ENCODE measurements around the gene CASP9. TPM values are rescaled to one million over a fixed set of nuclear protein-coding genes. Genes with fewer than 3 reads are reported as not detected.

The CASP9 gene
- total and polyA plus RNA-seq, 2 of the 13 experiments (the other 11 are each of a cell fraction or from before 2014, with no cell fraction given): 8.5 to 11.5 TPM

DNA sequence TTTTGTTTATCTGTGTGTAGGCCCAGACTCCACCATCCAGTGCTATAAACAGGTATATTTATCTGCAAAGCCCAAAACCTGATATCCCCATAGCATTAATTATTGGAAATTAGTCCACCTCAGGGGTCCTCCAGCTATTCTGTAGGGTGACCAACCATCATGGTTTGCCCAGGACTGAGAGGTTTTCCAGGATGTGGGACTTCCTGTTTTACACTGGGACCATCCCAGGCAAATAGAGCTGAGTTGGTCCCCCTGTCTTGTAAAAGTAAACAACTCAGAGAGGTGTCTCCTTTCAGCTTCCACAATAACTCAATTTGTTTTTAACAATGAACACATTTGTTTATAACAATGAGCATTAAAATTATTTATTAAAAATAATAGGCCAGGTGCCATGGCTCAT is 55.9 kb downstream of the CASP9 start:
- no peak overlapping the region for H3K9ac ChIP-seq (ENCODE audit: insufficient read depth, low read depth, low read length)
- no peaks in the 10 kb centered on the region for H4K20me1 ChIP-seq (ENCODE audit: insufficient read depth, low read length)
- peaks cover 20% of the 10 kb centered on the region for H3K4me1 ChIP-seq (ENCODE audit: insufficient read depth, low read length)
- H3K36me3 ChIP-seq (replicated peaks in 1 of 2; ENCODE audit: control insufficient read depth in 1 of 2, insufficient read depth in 2 of 2, low read length in 2 of 2): no peaks in the 10 kb centered on the region
- FAIRE-seq (no peak), DNase-seq (ENCODE audit: low spot score) (no peak), ATAC-seq (no peak)
- no peak overlapping the region for H3K4me3 ChIP-seq (replicated peaks in 1 of 3; ENCODE audit: insufficient read depth in 1 of 3, low read depth in 2 of 3, low read length in 3 of 3)
- intact Hi-C loops (cut with micrococcal nuclease; ENCODE audit: unreplicated experiment) (no loop called here), in situ Hi-C loops (cut with HindIII; ENCODE audit: extremely low pct_ligation_motif_present, low pct_unique_long_range_greater_than_20kb) (no loop called here)
- H2AFZ ChIP-seq (ENCODE audit: low read length): no peak overlapping the region
- ChIA-PET CTCF (ENCODE audit: low intra/inter-chr PET ratio, low total read pairs) (no interaction called here), POLR2A (no interaction called here)
- H3K27me3 ChIP-seq (ENCODE audit: control insufficient read depth in 1 of 2, insufficient read depth in 2 of 2, low read length in 2 of 2): peaks cover 0 to 5% of the 10 kb centered on the region in 2 experiments; a peak in 2 of 5 replicates
- H3K4me2 ChIP-seq (ENCODE audit: low read depth, low read length): no peak overlapping the region
- no peak overlapping the region for H3K27ac ChIP-seq (ENCODE audit: extremely low read length, insufficient read depth, low read length)
- no peaks in the 10 kb centered on the region for H3K9me3 ChIP-seq (ENCODE audit: low read length)
- H3K79me2 ChIP-seq (ENCODE audit: insufficient read depth, low read length): no peaks in the 10 kb centered on the region
- no TSS peak for BruUV-seq (replicated peaks)
- TF ChIP-seq TAF1 (CRISPR knock-in tag; IDR thresholded peaks at IDR 0.05) (no peak), GFI1 (CRISPR knock-in tag; IDR thresholded peaks at IDR 0.05; ENCODE audit: borderline replicate concordance) (no peak), NR2F1 (CRISPR knock-in tag; IDR thresholded peaks at IDR 0.05) (no peak), ZNF367 (CRISPR knock-in tag; IDR thresholded peaks at IDR 0.05; ENCODE audit: borderline replicate concordance) (no peak), ZNF761 (CRISPR knock-in tag; conservative IDR thresholded peaks at IDR 0.05) (no peak), SOX13 (IDR thresholded peaks at IDR 0.05) (no peak), SOX13 (CRISPR knock-in tag; conservative IDR thresholded peaks at IDR 0.05 in 1 of 2, IDR thresholded peaks at IDR 0.05 in 1 of 2) (no peak), ZSCAN25 (CRISPR knock-in tag; IDR thresholded peaks at IDR 0.05) (no peak), PHF5A (CRISPR knock-in tag; IDR thresholded peaks at IDR 0.05; ENCODE audit: low read depth, unreplicated experiment) (no peak)
- TF ChIP-seq, protein P1, sequence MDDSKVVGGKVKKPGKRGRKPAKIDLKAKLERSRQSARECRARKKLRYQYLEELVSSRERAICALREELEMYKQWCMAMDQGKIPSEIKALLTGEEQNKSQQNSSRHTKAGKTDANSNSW (CRISPR knock-in tag; IDR thresholded peaks at IDR 0.05; ENCODE audit: borderline replicate concordance): no peak
- TF ChIP-seq, protein P2, sequence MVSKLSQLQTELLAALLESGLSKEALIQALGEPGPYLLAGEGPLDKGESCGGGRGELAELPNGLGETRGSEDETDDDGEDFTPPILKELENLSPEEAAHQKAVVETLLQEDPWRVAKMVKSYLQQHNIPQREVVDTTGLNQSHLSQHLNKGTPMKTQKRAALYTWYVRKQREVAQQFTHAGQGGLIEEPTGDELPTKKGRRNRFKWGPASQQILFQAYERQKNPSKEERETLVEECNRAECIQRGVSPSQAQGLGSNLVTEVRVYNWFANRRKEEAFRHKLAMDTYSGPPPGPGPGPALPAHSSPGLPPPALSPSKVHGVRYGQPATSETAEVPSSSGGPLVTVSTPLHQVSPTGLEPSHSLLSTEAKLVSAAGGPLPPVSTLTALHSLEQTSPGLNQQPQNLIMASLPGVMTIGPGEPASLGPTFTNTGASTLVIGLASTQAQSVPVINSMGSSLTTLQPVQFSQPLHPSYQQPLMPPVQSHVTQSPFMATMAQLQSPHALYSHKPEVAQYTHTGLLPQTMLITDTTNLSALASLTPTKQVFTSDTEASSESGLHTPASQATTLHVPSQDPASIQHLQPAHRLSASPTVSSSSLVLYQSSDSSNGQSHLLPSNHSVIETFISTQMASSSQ (IDR thresholded peaks at IDR 0.05; ENCODE audit: low read depth): no peak
- TF ChIP-seq, protein P2 (CRISPR knock-in tag; IDR thresholded peaks at IDR 0.05; ENCODE audit: borderline replicate concordance): no peak
- TF ChIP-seq, protein P3, sequence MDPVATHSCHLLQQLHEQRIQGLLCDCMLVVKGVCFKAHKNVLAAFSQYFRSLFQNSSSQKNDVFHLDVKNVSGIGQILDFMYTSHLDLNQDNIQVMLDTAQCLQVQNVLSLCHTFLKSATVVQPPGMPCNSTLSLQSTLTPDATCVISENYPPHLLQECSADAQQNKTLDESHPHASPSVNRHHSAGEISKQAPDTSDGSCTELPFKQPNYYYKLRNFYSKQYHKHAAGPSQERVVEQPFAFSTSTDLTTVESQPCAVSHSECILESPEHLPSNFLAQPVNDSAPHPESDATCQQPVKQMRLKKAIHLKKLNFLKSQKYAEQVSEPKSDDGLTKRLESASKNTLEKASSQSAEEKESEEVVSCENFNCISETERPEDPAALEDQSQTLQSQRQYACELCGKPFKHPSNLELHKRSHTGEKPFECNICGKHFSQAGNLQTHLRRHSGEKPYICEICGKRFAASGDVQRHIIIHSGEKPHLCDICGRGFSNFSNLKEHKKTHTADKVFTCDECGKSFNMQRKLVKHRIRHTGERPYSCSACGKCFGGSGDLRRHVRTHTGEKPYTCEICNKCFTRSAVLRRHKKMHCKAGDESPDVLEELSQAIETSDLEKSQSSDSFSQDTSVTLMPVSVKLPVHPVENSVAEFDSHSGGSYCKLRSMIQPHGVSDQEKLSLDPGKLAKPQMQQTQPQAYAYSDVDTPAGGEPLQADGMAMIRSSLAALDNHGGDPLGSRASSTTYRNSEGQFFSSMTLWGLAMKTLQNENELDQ (CRISPR knock-in tag; IDR thresholded peaks at IDR 0.05; ENCODE audit: borderline replicate concordance): no peak

Data from HepG2 (cell line).